ENCODE measurements around the gene MAX. TPM values are rescaled to one million over a fixed set of nuclear protein-coding genes. Genes with fewer than 3 reads are reported as not detected.

The MAX gene
- total and polyA plus RNA-seq, 2 donors (not counting 1 experiment from before 2014, with no cell fraction given) = 35.0 to 85.8 TPM

- peak; percentile 24 to 28 for DNase-seq (ENCODE audit: low read depth in 2 of 2)
- H3K4me1 ChIP-seq (ENCODE audit: control insufficient read depth, extremely low read depth, insufficient read depth, low read length) = peaks cover 2% of the 10 kb centered on the region
Measured at GRCh38 chr14:65103150-65103760, 938 bp upstream of the MAX start.

GRCh38 chr14:65101631-65102440 lies 481 bp downstream of the MAX start:
- peaks cover 41% of the 10 kb centered on the region for H3K79me2 ChIP-seq (ENCODE audit: control insufficient read depth, insufficient read depth, low read length)
- no peak overlapping the region for H3K4me2 ChIP-seq (ENCODE audit: extremely low read depth, insufficient read depth, low read length)
- peaks cover 5% of the 10 kb centered on the region for H3K4me1 ChIP-seq (ENCODE audit: control insufficient read depth, extremely low read depth, insufficient read depth, low read length)
- peak overlapping the region; percentile 80 to 95 (median 88) for H3K4me3 ChIP-seq (replicated peaks in 1 of 4; ENCODE audit: control extremely low read depth in 1 of 4, insufficient read depth in 1 of 4, low read depth in 3 of 4, low read length in 4 of 4)
- H3K9me3 ChIP-seq (ENCODE audit: control insufficient read depth, insufficient read depth, low read depth, low read length) = no peaks in the 10 kb centered on the region
- no peak for DNase-seq (ENCODE audit: low read depth in 2 of 2)
- H3K27ac ChIP-seq (ENCODE audit: insufficient read depth, low read length) = peak overlapping the region; percentile 84
- TF ChIP-seq EZH2 (IDR thresholded peaks at IDR 0.05; ENCODE audit: low read length, missing control alignments) (no peak), CTCF (conservative IDR thresholded peaks at IDR 0.05 in 1 of 2, IDR thresholded peaks at IDR 0.05 in 1 of 2; ENCODE audit: low read depth in 1 of 2, low read length in 2 of 2) (no peak)
- peak overlapping the region; percentile 84 for H3K9ac ChIP-seq (ENCODE audit: insufficient read depth, low read length)
- no peaks in the 10 kb centered on the region for H4K20me1 ChIP-seq (ENCODE audit: control insufficient read depth, extremely low read depth, insufficient read depth, low read length)
- H3K36me3 ChIP-seq (ENCODE audit: control insufficient read depth, insufficient read depth, low read length) = peaks cover 2% of the 10 kb centered on the region
- H2AFZ ChIP-seq (ENCODE audit: low read length) = peak overlapping the region; percentile 33
- no peaks in the 10 kb centered on the region for H3K27me3 ChIP-seq (ENCODE audit: control insufficient read depth, insufficient read depth, low read length)

More at GRCh38 chr14:65103150-65103760, 938 bp upstream of the MAX start:
- H3K4me2 ChIP-seq (ENCODE audit: extremely low read depth, insufficient read depth, low read length) = peak overlapping the region; percentile 90
- H3K79me2 ChIP-seq (ENCODE audit: control insufficient read depth, insufficient read depth, low read length) = peaks cover 27% of the 10 kb centered on the region
- no peaks in the 10 kb centered on the region for H3K27me3 ChIP-seq (ENCODE audit: control insufficient read depth, insufficient read depth, low read length)
- peak overlapping the region; percentile 66 for H3K9ac ChIP-seq (ENCODE audit: insufficient read depth, low read length)
- H3K4me3 ChIP-seq (replicated peaks in 1 of 4; ENCODE audit: control extremely low read depth in 1 of 4, insufficient read depth in 1 of 4, low read depth in 3 of 4, low read length in 4 of 4) = peak overlapping the region; percentile 74 to 84 (median 78)
- no peaks in the 10 kb centered on the region for H3K36me3 ChIP-seq (ENCODE audit: control insufficient read depth, insufficient read depth, low read length)
- H2AFZ ChIP-seq (ENCODE audit: low read length) = peak overlapping the region; percentile 96
- no peaks in the 10 kb centered on the region for H3K9me3 ChIP-seq (ENCODE audit: control insufficient read depth, insufficient read depth, low read depth, low read length)
- TF ChIP-seq CTCF (conservative IDR thresholded peaks at IDR 0.05 in 1 of 2, IDR thresholded peaks at IDR 0.05 in 1 of 2; ENCODE audit: low read depth in 1 of 2, low read length in 2 of 2) = no peak
- H3K27ac ChIP-seq (ENCODE audit: insufficient read depth, low read length) = peak overlapping the region; percentile 56
- H4K20me1 ChIP-seq (ENCODE audit: control insufficient read depth, extremely low read depth, insufficient read depth, low read length) = no peaks in the 10 kb centered on the region

- peak; percentile 9 to 40 for DNase-seq (ENCODE audit: low read depth in 2 of 2)
- no peak overlapping the region for H2AFZ ChIP-seq (ENCODE audit: low read length)
- H3K9ac ChIP-seq (ENCODE audit: insufficient read depth, low read length) = peak overlapping the region; percentile 37
- no peaks in the 10 kb centered on the region for H3K27me3 ChIP-seq (ENCODE audit: control insufficient read depth, insufficient read depth, low read length)
- H3K27ac ChIP-seq (ENCODE audit: insufficient read depth, low read length) = peak overlapping the region; percentile 32
- TF ChIP-seq CTCF (conservative IDR thresholded peaks at IDR 0.05 in 1 of 2, IDR thresholded peaks at IDR 0.05 in 1 of 2; ENCODE audit: low read depth in 1 of 2, low read length in 2 of 2) (no peak), EZH2 (IDR thresholded peaks at IDR 0.05; ENCODE audit: low read length, missing control alignments) (no peak)
- peak overlapping the region; percentile 76 for H3K4me2 ChIP-seq (ENCODE audit: extremely low read depth, insufficient read depth, low read length)
- H3K36me3 ChIP-seq (ENCODE audit: control insufficient read depth, insufficient read depth, low read length) = peaks cover 2% of the 10 kb centered on the region
- H3K4me3 ChIP-seq (replicated peaks in 1 of 4; ENCODE audit: control extremely low read depth in 1 of 4, insufficient read depth in 1 of 4, low read depth in 3 of 4, low read length in 4 of 4) = peak overlapping the region; percentile 80 to 95 (median 88)
- no peaks in the 10 kb centered on the region for H4K20me1 ChIP-seq (ENCODE audit: control insufficient read depth, extremely low read depth, insufficient read depth, low read length)
- peaks cover 9% of the 10 kb centered on the region for H3K4me1 ChIP-seq (ENCODE audit: control insufficient read depth, extremely low read depth, insufficient read depth, low read length)
- peaks cover 45% of the 10 kb centered on the region for H3K79me2 ChIP-seq (ENCODE audit: control insufficient read depth, insufficient read depth, low read length)
- no peaks in the 10 kb centered on the region for H3K9me3 ChIP-seq (ENCODE audit: control insufficient read depth, insufficient read depth, low read depth, low read length)
Measured at GRCh38 chr14:65100922-65101541, 1.3 kb downstream of the MAX start.

Measured in fibroblast of lung (primary cell).